T-cell (primary cell): Measurements from ENCODE around the gene FBXL16. TPM values are rescaled to one million over a fixed set of nuclear protein-coding genes. Genes with fewer than 3 reads are reported as not detected.
A peak's percentile ranks its signal among the peaks of the same experiment; 100 is the strongest.

Experiments used
- ATAC-seq, 4 experiments: fragments of 200-7000 bp in 3 of 4; fragments of 150-1000 bp in 1 of 4; cut with Tn5 transposase; replicated peaks in 1 of 4; 1 replicate in 3 of 4; 2 replicates in 1 of 4; pipeline ENCODE4 v1.10.0; 2021; ENCODE audit warnings: moderate library complexity in 3 of 4, mild to moderate bottlenecking in 2 of 4, moderate number of reproducible peaks in 1 of 4
- CTCF ChIA-PET, 2 donors: fragments of 300-600 bp; sonication (Branson Sonifier 250); formaldehyde crosslinking; loops; one replicate each; lab custom pipeline; 2022; ENCODE audit warnings: antibody characterized with exemption in 2 of 2; lab: Charles Lee
- POLR2A ChIA-PET, 2 donors: fragments of 300-600 bp; sonication (Branson Sonifier 250); formaldehyde crosslinking; loops; one replicate each; lab custom pipeline; 2022; ENCODE audit warnings: antibody characterized with exemption in 2 of 2; lab: Charles Lee
- DNase-seq, 35 experiments: peaks; one replicate each; pipeline versions ENCODE4 v3.0.0 to v3.0.0-alpha.2; 2013 to 2023
- H3K27ac ChIP-seq: one replicate; pipeline ENCODE4 v1.5.1; 2013; ENCODE audit warnings: low read length
- H3K27me3 ChIP-seq, 2 experiments: replicated peaks in 1 of 2; 1 replicate in 1 of 2; 2 replicates in 1 of 2; pipeline versions ENCODE4 v1.6.1 to v1.7.0; 2013; ENCODE audit warnings: low read length in 1 of 2, mixed read lengths in 1 of 2; ENCODE audit not compliant: control insufficient read depth in 2 of 2, insufficient read depth in 2 of 2; ENCODE audit errors: extremely low read depth in 1 of 2
- H3K36me3 ChIP-seq, 2 donors: 1 replicate in 1 of 2; 2 replicates in 1 of 2; pipeline versions ENCODE4 v1.6.1 to v1.7.0; 2013; ENCODE audit warnings: low read length in 1 of 2; ENCODE audit not compliant: control insufficient read depth in 2 of 2, insufficient read depth in 1 of 2; ENCODE audit errors: extremely low read depth in 1 of 2
- H3K4me1 ChIP-seq, 2 experiments: 1 replicate in 1 of 2; 2 replicates in 1 of 2; pipeline versions ENCODE4 v1.6.1 to v1.7.0; 2013; ENCODE audit warnings: low read length in 2 of 2, mixed read lengths in 1 of 2; ENCODE audit not compliant: insufficient read depth in 2 of 2, control insufficient read depth in 1 of 2; ENCODE audit errors: extremely low read depth in 1 of 2
- H3K4me3 ChIP-seq, 2 donors: 1 replicate in 1 of 2; 2 replicates in 1 of 2; pipeline versions ENCODE4 v1.5.1 to v1.7.0; 2013; ENCODE audit warnings: mild to moderate bottlenecking in 2 of 2, low read length in 1 of 2, moderate library complexity in 1 of 2; ENCODE audit not compliant: control insufficient read depth in 1 of 2; ENCODE audit errors: extremely low read depth in 1 of 2
- H3K9me3 ChIP-seq: 2 replicates; pipeline ENCODE4 v1.7.0; 2013
- H3K27ac Mint-ChIP-seq, 2 donors: one replicate each; pipeline ENCODE4 v1.8.0; 2020 to 2021; ENCODE audit warnings: mild to moderate bottlenecking in 2 of 2, mixed read lengths in 2 of 2
- H3K27me3 Mint-ChIP-seq, 2 donors: one replicate each; pipeline ENCODE4 v1.8.0; 2021 to 2022; ENCODE audit warnings: mixed read lengths in 2 of 2
- H3K36me3 Mint-ChIP-seq: one replicate; pipeline ENCODE4 v1.8.0; 2021; ENCODE audit warnings: mixed read lengths
- H3K4me1 Mint-ChIP-seq, 3 donors: one replicate each; pipeline ENCODE4 v1.8.0; 2020 to 2022; ENCODE audit warnings: mixed read lengths in 3 of 3, mild to moderate bottlenecking in 1 of 3
- H3K4me3 Mint-ChIP-seq, 3 donors: one replicate each; pipeline ENCODE4 v1.8.0; 2020 to 2022; ENCODE audit warnings: mild to moderate bottlenecking in 3 of 3, mixed read lengths in 3 of 3, moderate library complexity in 3 of 3
- H3K9me3 Mint-ChIP-seq, 3 donors: one replicate each; pipeline ENCODE4 v1.8.0; 2020 to 2022; ENCODE audit warnings: mixed read lengths in 3 of 3
- WGBS: methylation state at CpG from one replicate; pipeline ENCODE4 v1.1.5; 2013; ENCODE audit warnings: missing lambda C conversion rate; ENCODE audit not compliant: insufficient coverage; 5-methylcytosine and 5-hydroxymethylcytosine counted together
- total RNA-seq, 35 experiments: library from RNA in 6 of 35; stranded (reverse) in 6 of 35; fragments of 120-200 nt in 1 of 35; gene quantifications; one replicate each; pipeline versions ENCODE4 v1.2.1 to v1.2.4 and lab custom pipeline; 2013 to 2026

The FBXL16 gene
- total RNA-seq, 5 donors from 2014 or later (not counting 1 experiment from before 2014, with no cell fraction given): 16.4 to 65.5 (median 50.2) TPM

DNA sequence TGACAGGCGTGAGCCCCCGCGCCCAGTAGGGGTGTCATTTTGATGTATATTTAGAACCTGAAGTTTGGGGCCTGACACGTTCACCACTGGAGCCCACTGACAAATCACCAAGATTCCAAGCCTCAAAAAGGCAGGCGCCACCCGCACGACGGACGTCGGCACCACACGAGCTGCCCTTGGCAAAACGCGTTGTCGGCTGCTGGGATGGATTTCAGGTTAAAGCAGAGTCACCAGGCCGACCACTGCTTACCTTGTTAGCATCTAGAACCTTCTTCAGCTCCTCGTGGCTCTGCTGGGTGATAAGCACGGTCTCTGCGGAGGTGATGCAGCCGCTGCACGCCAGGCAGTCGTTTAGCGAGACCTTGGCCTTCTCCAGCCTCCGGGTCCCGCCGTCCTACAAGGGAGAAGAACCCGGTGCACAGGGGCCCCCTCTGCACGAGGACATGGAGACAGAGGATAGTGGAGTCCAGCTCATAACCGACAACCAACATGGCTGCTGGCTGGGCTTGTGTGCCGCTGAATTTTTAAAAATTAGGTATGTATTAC lies 31.4 kb upstream of the FBXL16 start:
- ChIA-PET POLR2A (no interaction called here), CTCF (no interaction called here)
- DNase-seq: no peak
- H3K36me3 ChIP-seq: peaks cover 20 to 46% of the 10 kb centered on the region in 2 donors
- H3K4me1 ChIP-seq: peaks cover 0 to 19% of the 10 kb centered on the region in 2 experiments
- peaks cover 12% of the 10 kb centered on the region for H3K36me3 Mint-ChIP-seq
- no peak overlapping the region for H3K27ac Mint-ChIP-seq
- no peaks in the 10 kb centered on the region for H3K9me3 Mint-ChIP-seq
- 98% methylated on average over 25 of the region's 29 CpGs for WGBS
- H3K4me3 Mint-ChIP-seq: no peak overlapping the region
- ATAC-seq: no peak
- no peak overlapping the region for H3K27ac ChIP-seq
- no peak overlapping the region for H3K4me3 ChIP-seq
- H3K27me3 ChIP-seq: no peaks in the 10 kb centered on the region
- no peaks in the 10 kb centered on the region for H3K9me3 ChIP-seq
- H3K4me1 Mint-ChIP-seq: peaks cover 0 to 15% (median 14%) of the 10 kb centered on the region in 3 donors
- H3K27me3 Mint-ChIP-seq: no peaks in the 10 kb centered on the region

DNA sequence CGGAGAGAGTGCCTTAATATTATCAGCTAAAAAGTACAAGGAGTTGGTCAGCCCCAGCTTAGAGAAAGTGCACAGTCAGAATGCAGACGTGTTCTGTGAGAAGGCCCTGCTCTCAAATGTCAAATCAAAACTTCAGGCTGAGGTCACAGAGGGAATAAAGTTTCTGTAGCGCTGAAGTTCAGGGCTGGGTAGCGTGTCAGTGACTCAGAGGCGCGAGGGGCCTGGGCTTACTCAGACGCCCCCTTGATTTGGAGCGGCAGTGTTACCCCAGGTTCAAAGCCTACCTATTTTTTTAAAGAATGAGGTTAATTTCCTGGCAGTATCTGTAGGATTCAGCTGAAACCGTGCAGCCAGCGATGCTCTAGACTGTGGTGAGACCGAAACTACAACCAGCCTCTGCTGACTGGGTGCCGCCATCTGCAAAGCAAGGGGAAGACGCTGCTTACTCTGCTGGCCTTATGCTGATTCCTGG lies 30.4 kb upstream of the FBXL16 start:
- POLR2A ChIA-PET: no interaction called here
- Mint-ChIP-seq H3K9me3 (no peaks in the 10 kb centered on the region), H3K27me3 (no peaks in the 10 kb centered on the region), H3K27ac (no peak overlapping the region), H3K36me3 (peaks cover 12% of the 10 kb centered on the region), H3K4me3 (no peak overlapping the region), H3K4me1 (peaks cover 0 to 14% (median 12%) of the 10 kb centered on the region in 3 donors)
- Histone ChIP-seq H3K4me3 (no peak overlapping the region), H3K4me1 (peaks cover 0 to 14% of the 10 kb centered on the region in 2 experiments), H3K27me3 (no peaks in the 10 kb centered on the region), H3K36me3 (peaks cover 20 to 47% of the 10 kb centered on the region in 2 donors), H3K9me3 (no peaks in the 10 kb centered on the region), H3K27ac (no peak overlapping the region)
- DNase-seq (no peak), ATAC-seq (no peak)
- WGBS: 43% methylated on average over 7 of the region's 13 CpGs
- CTCF ChIA-PET: no interaction called here

DNA sequence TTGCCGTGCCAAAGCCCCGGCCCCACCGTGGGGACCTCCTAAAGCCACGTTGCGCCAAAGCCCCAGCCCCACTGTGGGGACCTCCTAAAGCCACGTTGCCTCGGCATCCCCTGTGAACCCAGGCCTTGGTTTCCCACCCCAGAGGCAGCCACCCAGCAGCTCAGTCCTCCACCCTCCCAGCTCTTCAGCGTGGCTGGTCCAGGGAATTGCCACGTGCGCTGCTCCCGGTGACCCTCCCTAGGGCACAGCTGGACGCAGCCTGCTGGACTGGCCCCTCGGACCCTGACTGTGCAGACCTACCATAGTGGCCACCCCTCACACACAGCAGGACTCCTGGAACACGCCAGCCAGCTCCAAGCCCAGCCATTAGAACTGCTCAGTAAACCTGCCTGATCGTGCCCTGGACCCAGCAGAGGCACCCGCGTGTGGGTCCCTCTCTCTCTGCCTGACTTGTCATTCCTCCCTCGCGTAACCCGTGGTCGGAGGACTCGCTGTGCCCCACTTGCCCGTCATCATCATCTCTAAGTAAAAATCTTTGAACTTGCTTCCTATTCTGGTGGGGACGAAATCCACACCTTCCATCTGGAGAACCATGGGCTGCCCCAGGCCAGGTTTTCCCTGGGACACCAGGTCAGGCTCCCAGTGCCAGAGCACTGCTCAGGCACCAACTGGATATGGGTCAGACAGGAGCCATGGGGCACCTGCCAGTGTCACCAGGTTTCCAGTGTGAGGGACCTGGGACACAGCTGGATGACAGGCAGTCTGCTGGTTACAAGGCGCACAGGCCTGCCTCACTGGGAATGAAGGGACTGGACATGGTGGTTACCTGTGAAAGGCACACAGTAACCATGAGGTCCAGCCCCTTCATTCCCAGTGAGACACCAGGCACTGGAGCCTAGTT lies 29.6 kb upstream of the FBXL16 start:
- DNase-seq (no peak), ATAC-seq (no peak)
- CTCF ChIA-PET: interaction anchor here in 1 of 2 donors (0.6 kb wide), 1 partner anchor 1126 kb away, joined by 5 read pairs; no protein-coding TSS in a partner anchor
- Mint-ChIP-seq H3K36me3 (peaks cover 12% of the 10 kb centered on the region), H3K27ac (no peak overlapping the region), H3K27me3 (no peaks in the 10 kb centered on the region), H3K9me3 (no peaks in the 10 kb centered on the region), H3K4me1 (peaks cover 0 to 14% (median 12%) of the 10 kb centered on the region in 3 donors), H3K4me3 (no peak overlapping the region)
- H3K27ac ChIP-seq: no peak overlapping the region
- H3K27me3 ChIP-seq: no peaks in the 10 kb centered on the region
- no peak overlapping the region for H3K4me3 ChIP-seq
- no peaks in the 10 kb centered on the region for H3K9me3 ChIP-seq
- POLR2A ChIA-PET: no interaction called here
- H3K36me3 ChIP-seq: peaks cover 20 to 47% of the 10 kb centered on the region in 2 donors
- peaks cover 0 to 9% of the 10 kb centered on the region in 2 experiments for H3K4me1 ChIP-seq
- 95% methylated on average over 24 of the region's 25 CpGs for WGBS

DNA sequence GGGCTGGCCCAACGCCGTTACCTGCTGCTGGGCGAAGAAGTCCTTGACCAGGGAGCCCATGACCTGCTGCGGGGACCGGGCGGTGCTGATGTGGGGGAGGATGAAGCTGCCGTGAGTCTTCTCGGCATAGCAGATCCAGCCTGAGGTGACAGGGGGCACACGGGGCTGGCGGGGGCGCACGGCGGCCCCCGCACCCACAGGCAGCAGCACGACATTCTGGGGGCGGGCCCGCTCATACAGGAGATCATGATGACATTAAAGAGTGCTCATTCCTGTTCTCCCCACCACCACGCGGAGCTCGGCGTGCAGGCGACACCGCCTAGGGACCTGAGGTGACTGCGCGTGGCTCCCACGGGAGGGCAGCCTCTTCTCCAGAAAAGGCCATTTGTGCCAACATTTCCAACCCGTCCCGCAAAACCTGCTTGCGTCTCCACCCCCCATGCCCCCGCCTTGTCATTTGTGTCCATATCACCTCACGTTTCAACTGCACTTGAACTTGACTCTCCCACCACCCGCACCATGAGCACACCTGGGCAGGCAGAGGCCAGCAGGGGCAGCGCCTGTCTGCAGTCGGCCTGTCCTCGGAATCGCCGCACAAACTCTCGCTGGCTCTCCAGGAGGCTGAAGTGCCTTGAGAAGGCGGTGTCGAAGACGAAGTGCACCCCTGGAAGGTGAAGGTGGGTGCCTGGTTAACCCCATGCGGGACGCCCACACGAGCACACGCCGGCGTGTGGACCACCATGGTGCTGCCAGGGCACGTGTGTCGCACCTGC lies 28.8 kb upstream of the FBXL16 start:
- H3K9me3 Mint-ChIP-seq: no peaks in the 10 kb centered on the region

DNA sequence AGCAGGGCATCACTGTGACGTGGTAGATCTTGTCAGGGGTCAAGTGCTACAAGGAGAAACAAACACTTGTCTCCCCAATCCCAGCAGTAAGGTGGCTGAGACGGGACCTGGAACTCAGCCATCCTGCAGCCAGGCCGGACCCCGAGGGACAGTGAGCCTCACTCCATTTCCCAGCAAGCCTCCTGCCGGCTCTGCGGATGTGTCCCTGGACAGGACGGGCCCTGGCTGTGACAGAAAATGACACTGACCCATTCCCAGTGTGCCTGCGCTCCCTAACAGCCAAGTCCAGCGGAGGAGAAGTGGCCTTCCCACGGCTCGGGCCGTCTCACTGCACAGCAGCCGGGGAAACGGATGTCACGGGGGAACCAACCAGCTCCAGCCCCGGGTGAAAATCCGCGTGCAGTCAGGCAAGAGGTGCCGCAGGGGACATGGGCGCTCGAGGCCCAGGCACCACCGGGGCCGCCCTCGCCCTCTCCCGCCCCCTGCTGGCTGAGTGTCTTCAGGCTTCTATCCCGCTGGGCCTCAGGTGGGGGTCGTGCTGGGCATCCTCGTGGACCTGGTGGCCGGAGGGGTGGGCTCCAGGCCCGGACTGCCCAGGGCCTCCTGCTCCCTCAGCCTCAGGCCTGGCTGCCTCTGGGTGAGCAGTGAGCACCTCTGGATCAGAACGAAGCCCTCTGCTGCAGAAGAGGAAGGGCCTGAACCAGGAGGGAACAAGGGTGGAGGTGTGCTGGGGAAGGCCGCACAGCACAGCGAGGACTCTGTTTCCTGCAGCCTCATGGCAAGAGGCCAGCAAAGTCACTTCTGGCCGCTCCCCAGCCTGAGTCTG lies 28.0 kb upstream of the FBXL16 start:
- H3K36me3 ChIP-seq: peaks cover 23 to 47% of the 10 kb centered on the region in 2 donors
- H3K27me3 ChIP-seq: no peaks in the 10 kb centered on the region
- no peak overlapping the region for H3K27ac Mint-ChIP-seq
- no peak overlapping the region for H3K27ac ChIP-seq
- CTCF ChIA-PET: no interaction called here
- peaks cover 12% of the 10 kb centered on the region for H3K36me3 Mint-ChIP-seq
- no peaks in the 10 kb centered on the region for H3K9me3 ChIP-seq
- DNase-seq (peak in 7 of 35 experiments; percentile 34 to 61 (median 45)), ATAC-seq (peak in 3 of 4 experiments; percentile 47 to 61 (median 49))
- H3K4me3 Mint-ChIP-seq: no peak overlapping the region
- H3K27me3 Mint-ChIP-seq: no peaks in the 10 kb centered on the region
- WGBS: 93% methylated on average over 30 of the region's 34 CpGs
- no peaks in the 10 kb centered on the region for H3K9me3 Mint-ChIP-seq
- peaks cover 0 to 6% (median 4%) of the 10 kb centered on the region in 3 donors for H3K4me1 Mint-ChIP-seq
- peaks cover 0 to 4% of the 10 kb centered on the region in 2 experiments for H3K4me1 ChIP-seq
- POLR2A ChIA-PET: no interaction called here
- no peak overlapping the region for H3K4me3 ChIP-seq

More for the DNA sequence above, 28.8 kb upstream of the FBXL16 start:
- Histone ChIP-seq H3K9me3 (no peaks in the 10 kb centered on the region), H3K4me3 (no peak overlapping the region), H3K27ac (no peak overlapping the region), H3K27me3 (no peaks in the 10 kb centered on the region), H3K36me3 (peaks cover 23 to 47% of the 10 kb centered on the region in 2 donors), H3K4me1 (peaks cover 0 to 1% of the 10 kb centered on the region in 2 experiments)
- 94% methylated on average over 43 of the region's 49 CpGs for WGBS
- Mint-ChIP-seq H3K36me3 (peaks cover 12% of the 10 kb centered on the region), H3K27me3 (no peaks in the 10 kb centered on the region), H3K27ac (no peak overlapping the region), H3K4me3 (no peak overlapping the region), H3K4me1 (peaks cover 0 to 8% (median 7%) of the 10 kb centered on the region in 3 donors)
- POLR2A ChIA-PET: no interaction called here
- ATAC-seq: no peak
- CTCF ChIA-PET: no interaction called here
- DNase-seq: no peak
